ENCODE results near the gene SLX4IP.

SLX4IP gene

DNA sequence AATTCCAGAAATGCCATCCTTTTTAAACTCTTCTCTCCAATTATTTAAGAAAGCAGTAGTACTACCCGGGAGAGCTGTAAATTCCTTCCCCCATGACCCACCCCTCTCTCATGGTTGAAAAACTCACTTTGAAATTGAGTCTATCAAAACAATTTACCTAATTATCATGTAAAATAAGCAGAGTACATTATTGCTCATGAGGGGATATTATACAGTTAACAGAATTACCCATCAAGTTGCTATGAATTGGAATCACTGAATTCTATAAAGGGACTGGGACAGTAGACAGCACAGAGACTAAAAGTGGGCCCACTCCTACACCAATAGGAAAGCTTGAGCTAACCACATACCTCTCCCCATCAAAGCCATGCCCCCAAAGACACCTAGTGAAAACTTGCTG is 222.3 kb downstream of the SLX4IP start:
- no peak overlapping the region for H3K4me3 ChIP-seq (replicated peaks; ENCODE audit: low read depth, low read length)
- no peak for DNase-seq (ENCODE audit: extremely low read depth, low read depth)
- TF ChIP-seq, protein P1, sequence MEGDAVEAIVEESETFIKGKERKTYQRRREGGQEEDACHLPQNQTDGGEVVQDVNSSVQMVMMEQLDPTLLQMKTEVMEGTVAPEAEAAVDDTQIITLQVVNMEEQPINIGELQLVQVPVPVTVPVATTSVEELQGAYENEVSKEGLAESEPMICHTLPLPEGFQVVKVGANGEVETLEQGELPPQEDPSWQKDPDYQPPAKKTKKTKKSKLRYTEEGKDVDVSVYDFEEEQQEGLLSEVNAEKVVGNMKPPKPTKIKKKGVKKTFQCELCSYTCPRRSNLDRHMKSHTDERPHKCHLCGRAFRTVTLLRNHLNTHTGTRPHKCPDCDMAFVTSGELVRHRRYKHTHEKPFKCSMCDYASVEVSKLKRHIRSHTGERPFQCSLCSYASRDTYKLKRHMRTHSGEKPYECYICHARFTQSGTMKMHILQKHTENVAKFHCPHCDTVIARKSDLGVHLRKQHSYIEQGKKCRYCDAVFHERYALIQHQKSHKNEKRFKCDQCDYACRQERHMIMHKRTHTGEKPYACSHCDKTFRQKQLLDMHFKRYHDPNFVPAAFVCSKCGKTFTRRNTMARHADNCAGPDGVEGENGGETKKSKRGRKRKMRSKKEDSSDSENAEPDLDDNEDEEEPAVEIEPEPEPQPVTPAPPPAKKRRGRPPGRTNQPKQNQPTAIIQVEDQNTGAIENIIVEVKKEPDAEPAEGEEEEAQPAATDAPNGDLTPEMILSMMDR (IDR thresholded peaks at IDR 0.05; ENCODE audit: low read depth, low read length, missing control alignments): no peak

- no peak overlapping the region for H3K4me3 ChIP-seq (replicated peaks; ENCODE audit: low read depth, low read length)
- TF ChIP-seq, protein P1 (IDR thresholded peaks at IDR 0.05; ENCODE audit: low read depth, low read length, missing control alignments): no peak
- DNase-seq (ENCODE audit: extremely low read depth, low read depth): no peak
These were observed 223.1 kb downstream of the SLX4IP start for GRCh38 chr20:10658051-10658823.

- TF ChIP-seq, protein P1 (IDR thresholded peaks at IDR 0.05; ENCODE audit: low read depth, low read length, missing control alignments): no peak
- DNase-seq (ENCODE audit: extremely low read depth, low read depth): no peak
- H3K4me3 ChIP-seq (replicated peaks; ENCODE audit: low read depth, low read length): no peak overlapping the region
These were observed 223.9 kb downstream of the SLX4IP start for GRCh38 chr20:10658876-10659632.

- TF ChIP-seq, protein P1 (IDR thresholded peaks at IDR 0.05; ENCODE audit: low read depth, low read length, missing control alignments): no peak
- H3K4me3 ChIP-seq (replicated peaks; ENCODE audit: low read depth, low read length): no peak overlapping the region
- no peak for DNase-seq (ENCODE audit: extremely low read depth, low read depth)
These were observed 224.8 kb downstream of the SLX4IP start for GRCh38 chr20:10659651-10660601.

DNA sequence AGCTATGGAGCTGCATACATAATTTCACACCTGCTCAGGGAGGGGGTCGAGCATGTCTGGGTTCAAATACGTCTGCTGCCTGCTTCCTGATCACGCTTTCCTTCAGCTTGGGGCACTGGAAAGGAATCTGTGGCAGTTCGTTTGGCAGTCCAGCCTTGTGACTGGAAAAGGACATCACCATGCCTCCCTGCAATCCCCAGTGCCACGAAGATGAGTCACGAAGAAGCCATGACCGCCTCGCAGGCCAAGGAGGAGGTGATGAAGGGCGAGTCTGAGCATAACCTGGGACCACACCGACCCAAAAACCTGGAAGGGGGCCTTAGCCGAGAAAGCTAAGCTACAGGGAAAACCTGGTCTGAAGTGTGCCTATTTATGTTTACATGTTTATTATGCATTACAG is 225.6 kb downstream of the SLX4IP start:
- TF ChIP-seq, protein P1 (IDR thresholded peaks at IDR 0.05; ENCODE audit: low read depth, low read length, missing control alignments): no peak
- no peak overlapping the region for H3K4me3 ChIP-seq (replicated peaks; ENCODE audit: low read depth, low read length)
- DNase-seq (ENCODE audit: extremely low read depth, low read depth): no peak

GRCh38 chr20:10661261-10661660 is 226.2 kb downstream of the SLX4IP start:
- H3K4me3 ChIP-seq (replicated peaks; ENCODE audit: low read depth, low read length): no peak overlapping the region
- TF ChIP-seq, protein P1 (IDR thresholded peaks at IDR 0.05; ENCODE audit: low read depth, low read length, missing control alignments): no peak
- DNase-seq (ENCODE audit: extremely low read depth, low read depth): no peak
